Activated T-helper 17 cell treated with anti-CD3 and anti-CD28 coated beads, Interleukin-2, amount 50 U/mL, for 72 hours (primary cell): Measurements from ENCODE around the gene SRD5A1. TPM values are rescaled to one million over a fixed set of nuclear protein-coding genes. Genes with fewer than 3 reads are reported as not detected.

Experiments
- ATAC-seq: fragments of 150-1000 bp; cut with Tn5 transposase; replicated peaks from 2 replicates; pipeline ENCODE4 v1.10.0; 2021; ENCODE audit warnings: mild to moderate bottlenecking, moderate library complexity
- H3K27ac Mint-ChIP-seq: one replicate; pipeline ENCODE4 v1.8.0; 2022; ENCODE audit warnings: mixed read lengths
- H3K27me3 Mint-ChIP-seq: one replicate; pipeline ENCODE4 v1.8.0; 2022; ENCODE audit warnings: mixed read lengths
- H3K36me3 Mint-ChIP-seq: one replicate; pipeline ENCODE4 v1.8.0; 2022; ENCODE audit warnings: low read depth, mild to moderate bottlenecking, mixed read lengths
- H3K4me1 Mint-ChIP-seq: one replicate; pipeline ENCODE4 v1.8.0; 2022; ENCODE audit warnings: mixed read lengths
- H3K4me3 Mint-ChIP-seq: one replicate; pipeline ENCODE4 v1.8.0; 2022; ENCODE audit warnings: mild to moderate bottlenecking, mixed read lengths
- H3K9me3 Mint-ChIP-seq: one replicate; pipeline ENCODE4 v1.8.0; 2022; ENCODE audit warnings: mixed read lengths
- total RNA-seq, 2 donors: library from RNA; stranded (reverse); gene quantifications; one replicate each; pipeline ENCODE4 v1.2.3, GENCODE V29; 2022

The SRD5A1 gene
- total RNA-seq, 2 donors from 2014 or later, result 8.3 to 10.0 TPM

GRCh38 chr5:6675784-6676491 lies 42.7 kb downstream of the SRD5A1 start:
- Mint-ChIP-seq H3K36me3 (no peaks in the 10 kb centered on the region), H3K4me3 (no peak overlapping the region), H3K27ac (peak overlapping the region; percentile 12), H3K27me3 (peaks cover 4% of the 10 kb centered on the region), H3K9me3 (no peaks in the 10 kb centered on the region), H3K4me1 (no peaks in the 10 kb centered on the region)
- no peak for ATAC-seq

DNA sequence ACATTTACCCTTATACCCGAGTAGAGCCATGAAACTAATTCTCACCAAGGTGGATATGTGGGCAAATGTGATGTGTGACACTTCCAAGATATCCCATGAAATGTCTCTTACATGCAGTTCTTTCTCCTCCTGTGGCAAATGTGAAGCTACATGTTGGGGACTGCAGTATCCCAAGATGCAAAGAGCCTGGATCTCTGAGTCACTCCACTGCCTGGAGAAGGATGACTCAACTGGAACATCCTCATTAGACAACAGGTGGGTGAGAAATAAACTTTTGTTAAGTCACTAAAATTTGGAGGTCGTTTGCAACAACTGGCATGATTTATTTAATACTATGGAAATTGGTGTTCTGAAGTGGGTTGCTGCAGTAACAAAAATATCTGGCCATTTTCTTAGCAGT lies 43.5 kb downstream of the SRD5A1 start:
- H3K4me1 Mint-ChIP-seq, result no peaks in the 10 kb centered on the region
- H3K36me3 Mint-ChIP-seq, result no peaks in the 10 kb centered on the region
- no peak overlapping the region for H3K4me3 Mint-ChIP-seq
- H3K9me3 Mint-ChIP-seq, result no peaks in the 10 kb centered on the region
- peaks cover 8% of the 10 kb centered on the region for H3K27me3 Mint-ChIP-seq
- no peak for ATAC-seq
- no peak overlapping the region for H3K27ac Mint-ChIP-seq

- ATAC-seq, result no peak
Measured at GRCh38 chr5:6678385-6678784, 45.1 kb downstream of the SRD5A1 start.

GRCh38 chr5:6680922-6681321 lies 47.7 kb downstream of the SRD5A1 start:
- ATAC-seq, result no peak
- no peak overlapping the region for H3K4me3 Mint-ChIP-seq
- H3K27ac Mint-ChIP-seq, result no peak overlapping the region
- no peaks in the 10 kb centered on the region for H3K36me3 Mint-ChIP-seq
- H3K9me3 Mint-ChIP-seq, result peaks cover 3% of the 10 kb centered on the region
- peaks cover 28% of the 10 kb centered on the region for H3K27me3 Mint-ChIP-seq
- no peaks in the 10 kb centered on the region for H3K4me1 Mint-ChIP-seq

More at GRCh38 chr5:6678385-6678784, 45.1 kb downstream of the SRD5A1 start:
- Mint-ChIP-seq H3K36me3 (no peaks in the 10 kb centered on the region), H3K4me1 (no peaks in the 10 kb centered on the region), H3K27me3 (peaks cover 14% of the 10 kb centered on the region), H3K4me3 (no peak overlapping the region), H3K27ac (no peak overlapping the region), H3K9me3 (no peaks in the 10 kb centered on the region)

- Mint-ChIP-seq H3K27ac (no peak overlapping the region), H3K9me3 (peaks cover 4% of the 10 kb centered on the region), H3K4me3 (no peak overlapping the region), H3K4me1 (peaks cover 3% of the 10 kb centered on the region), H3K36me3 (no peaks in the 10 kb centered on the region), H3K27me3 (peaks cover 32% of the 10 kb centered on the region)
- ATAC-seq, result no peak
Measured at GRCh38 chr5:6681682-6682081, 48.4 kb downstream of the SRD5A1 start.

DNA sequence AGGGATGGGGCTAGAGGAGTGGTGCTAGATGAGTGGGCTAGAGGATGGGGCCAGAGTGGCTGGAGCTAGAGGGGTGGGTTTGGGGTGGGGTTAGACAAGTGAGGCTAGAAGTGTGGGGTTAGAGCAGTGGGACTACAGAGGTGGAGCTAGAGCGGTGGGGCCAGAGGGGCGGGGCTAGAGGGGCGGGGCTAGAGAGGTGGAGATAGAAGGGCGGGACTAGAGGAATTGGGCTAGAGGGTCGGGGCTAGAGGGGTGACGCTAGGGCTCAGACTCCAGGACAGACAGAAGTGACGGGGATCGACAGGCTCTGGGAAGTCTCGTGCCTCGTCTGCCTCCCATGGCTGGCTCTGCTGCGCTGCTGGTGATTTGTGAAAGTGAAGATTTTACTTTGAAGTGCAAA lies 49.0 kb downstream of the SRD5A1 start:
- peaks cover 4% of the 10 kb centered on the region for H3K9me3 Mint-ChIP-seq
- H3K4me1 Mint-ChIP-seq, result peaks cover 5% of the 10 kb centered on the region
- H3K27me3 Mint-ChIP-seq, result peaks cover 35% of the 10 kb centered on the region
- no peak overlapping the region for H3K4me3 Mint-ChIP-seq
- no peak overlapping the region for H3K27ac Mint-ChIP-seq
- no peak for ATAC-seq
- H3K36me3 Mint-ChIP-seq, result no peaks in the 10 kb centered on the region

- H3K36me3 Mint-ChIP-seq, result no peaks in the 10 kb centered on the region
- peaks cover 4% of the 10 kb centered on the region for H3K9me3 Mint-ChIP-seq
- peaks cover 9% of the 10 kb centered on the region for H3K4me1 Mint-ChIP-seq
- no peak overlapping the region for H3K27ac Mint-ChIP-seq
- peaks cover 43% of the 10 kb centered on the region for H3K27me3 Mint-ChIP-seq
- no peak overlapping the region for H3K4me3 Mint-ChIP-seq
- ATAC-seq, result no peak
Measured at GRCh38 chr5:6683241-6683640, 50.0 kb downstream of the SRD5A1 start.

DNA sequence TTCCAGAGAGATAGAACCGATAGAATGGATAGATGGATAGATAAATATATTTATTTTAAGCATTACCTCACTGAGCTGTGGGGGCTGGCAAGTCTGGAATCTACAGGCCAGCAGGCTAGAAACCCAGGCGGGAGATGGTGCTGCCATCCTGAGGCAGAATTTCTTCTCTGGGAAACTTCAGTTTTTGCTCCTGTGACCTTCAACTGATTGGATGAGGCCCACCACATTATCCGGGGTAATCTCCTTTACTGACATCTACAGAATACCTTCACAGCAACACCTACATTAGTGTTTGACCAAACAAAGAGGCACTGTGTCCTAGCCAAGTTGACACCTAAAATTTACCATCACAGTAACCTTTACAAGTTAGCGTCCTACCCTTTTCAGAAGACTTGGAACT lies 50.8 kb downstream of the SRD5A1 start:
- peaks cover 39% of the 10 kb centered on the region for H3K27me3 Mint-ChIP-seq
- H3K4me3 Mint-ChIP-seq, result no peak overlapping the region
- no peaks in the 10 kb centered on the region for H3K36me3 Mint-ChIP-seq
- H3K27ac Mint-ChIP-seq, result no peak overlapping the region
- peaks cover 9% of the 10 kb centered on the region for H3K4me1 Mint-ChIP-seq
- no peak for ATAC-seq
- H3K9me3 Mint-ChIP-seq, result peaks cover 4% of the 10 kb centered on the region

GRCh38 chr5:6686501-6686900 lies 53.3 kb downstream of the SRD5A1 start:
- no peak for ATAC-seq
- Mint-ChIP-seq H3K27ac (no peak overlapping the region), H3K4me1 (peaks cover 9% of the 10 kb centered on the region), H3K36me3 (no peaks in the 10 kb centered on the region), H3K9me3 (peaks cover 4% of the 10 kb centered on the region), H3K4me3 (peak overlapping the region; percentile 25), H3K27me3 (peaks cover 48% of the 10 kb centered on the region)

DNA sequence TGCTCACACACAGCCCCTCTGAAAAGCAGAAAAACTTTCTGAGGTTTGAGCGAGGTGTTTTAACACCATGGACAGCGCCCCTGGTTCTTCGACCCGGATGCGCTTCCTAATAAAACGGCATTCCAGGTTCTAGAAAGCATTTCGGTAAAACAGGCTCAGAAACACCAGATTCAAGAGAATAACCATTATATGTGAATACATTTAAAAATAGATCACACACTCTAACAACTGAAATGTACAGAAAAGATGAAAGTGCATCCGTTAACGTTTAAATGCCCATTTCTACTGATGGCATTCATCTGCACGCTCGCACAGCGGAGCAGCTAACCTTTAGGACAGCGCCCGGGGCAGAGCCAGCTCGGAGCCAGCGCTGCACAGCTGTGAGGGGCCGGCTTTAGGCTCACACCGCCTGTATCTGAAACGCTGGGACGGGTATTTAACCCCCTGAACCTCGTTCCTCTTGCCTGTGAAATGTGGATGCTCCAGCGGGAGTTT lies 53.7 kb downstream of the SRD5A1 start:
- Mint-ChIP-seq H3K36me3 (no peaks in the 10 kb centered on the region), H3K9me3 (peaks cover 4% of the 10 kb centered on the region), H3K27ac (no peak overlapping the region), H3K4me3 (peak overlapping the region; percentile 25), H3K4me1 (peaks cover 9% of the 10 kb centered on the region), H3K27me3 (peaks cover 44% of the 10 kb centered on the region)
- no peak for ATAC-seq

DNA sequence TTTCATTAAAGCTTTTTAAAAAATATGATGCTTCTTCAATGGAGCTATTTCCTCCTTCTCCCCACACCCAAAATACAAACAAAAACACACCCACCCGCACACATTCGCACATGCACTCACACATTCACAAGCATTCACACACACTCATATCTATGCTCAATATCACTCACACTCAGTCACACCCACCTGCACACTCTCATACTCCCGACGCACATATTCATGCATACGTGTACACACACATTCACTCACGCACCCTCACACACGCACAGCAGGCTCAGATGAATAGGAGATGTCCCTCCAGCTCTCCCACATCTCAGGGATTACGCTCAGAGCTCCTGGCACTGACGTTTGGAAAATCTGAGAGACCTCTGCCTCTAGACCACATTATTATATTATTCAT lies 54.3 kb downstream of the SRD5A1 start:
- H3K4me3 Mint-ChIP-seq, result no peak overlapping the region
- peaks cover 4% of the 10 kb centered on the region for H3K9me3 Mint-ChIP-seq
- peaks cover 48% of the 10 kb centered on the region for H3K27me3 Mint-ChIP-seq
- peaks cover 9% of the 10 kb centered on the region for H3K4me1 Mint-ChIP-seq
- H3K36me3 Mint-ChIP-seq, result no peaks in the 10 kb centered on the region
- ATAC-seq, result no peak
- no peak overlapping the region for H3K27ac Mint-ChIP-seq

- no peaks in the 10 kb centered on the region for H3K36me3 Mint-ChIP-seq
Measured at GRCh38 chr5:6692906-6693305, 59.7 kb downstream of the SRD5A1 start.

DNA sequence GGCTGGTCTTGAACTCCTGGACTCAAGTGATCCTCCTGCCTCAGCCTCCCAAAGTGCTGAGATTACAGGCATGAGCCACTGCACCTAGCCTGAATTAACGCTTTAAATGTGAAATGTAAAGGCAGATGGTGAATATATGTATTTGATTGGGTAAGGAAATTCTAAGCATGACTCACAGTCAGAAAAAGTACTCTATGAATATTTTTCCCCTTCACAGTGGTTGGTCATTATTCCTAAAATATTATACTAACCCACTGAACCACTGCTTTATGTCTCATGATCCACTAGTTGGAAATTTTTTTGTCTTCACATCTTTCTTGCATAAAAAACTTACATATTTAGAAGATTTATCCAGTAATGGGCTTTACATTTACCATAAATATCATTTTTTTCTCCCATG lies 65.5 kb downstream of the SRD5A1 start:
- Mint-ChIP-seq H3K27me3 (peaks cover 30% of the 10 kb centered on the region), H3K27ac (no peak overlapping the region), H3K9me3 (no peaks in the 10 kb centered on the region), H3K4me3 (no peak overlapping the region), H3K36me3 (no peaks in the 10 kb centered on the region), H3K4me1 (no peaks in the 10 kb centered on the region)
- no peak for ATAC-seq

More at GRCh38 chr5:6692906-6693305, 59.7 kb downstream of the SRD5A1 start:
- Mint-ChIP-seq H3K9me3 (no peaks in the 10 kb centered on the region), H3K4me1 (no peaks in the 10 kb centered on the region), H3K27ac (no peak overlapping the region), H3K4me3 (no peak overlapping the region), H3K27me3 (peaks cover 32% of the 10 kb centered on the region)
- ATAC-seq, result peak; percentile 74

- no peaks in the 10 kb centered on the region for H3K4me1 Mint-ChIP-seq
- no peak overlapping the region for H3K27ac Mint-ChIP-seq
- ATAC-seq, result no peak
- H3K4me3 Mint-ChIP-seq, result no peak overlapping the region
- H3K9me3 Mint-ChIP-seq, result no peaks in the 10 kb centered on the region
- peaks cover 30% of the 10 kb centered on the region for H3K27me3 Mint-ChIP-seq
- H3K36me3 Mint-ChIP-seq, result no peaks in the 10 kb centered on the region
Measured at GRCh38 chr5:6699357-6699756, 66.1 kb downstream of the SRD5A1 start.

- Mint-ChIP-seq H3K27ac (no peak overlapping the region), H3K27me3 (peaks cover 30% of the 10 kb centered on the region), H3K4me3 (no peak overlapping the region), H3K9me3 (no peaks in the 10 kb centered on the region), H3K36me3 (no peaks in the 10 kb centered on the region), H3K4me1 (peaks cover 7% of the 10 kb centered on the region)
- ATAC-seq, result no peak
Measured at GRCh38 chr5:6700074-6700684, 66.9 kb downstream of the SRD5A1 start.
